DOHH2 (cell line): Measurements from ENCODE around the gene CDC42BPA.

Experiments used
- H3F3A ChIP-seq: fragments of 200-600 bp; sonication (generic), shearing (Covaris generic); 2 replicates; pipeline ENCODE4 v1.6.0; 2016; ENCODE audit warnings: antibody characterized with exemption, mild to moderate bottlenecking; ENCODE audit not compliant: control insufficient read depth, insufficient read depth
- H3K27ac ChIP-seq: fragments of 200-600 bp; sonication (generic); 2 replicates; pipeline ENCODE4 v1.5.1; 2014; ENCODE audit warnings: low read depth, mild to moderate bottlenecking, low read length, moderate library complexity
- H3K27me3 ChIP-seq: fragments of 200-600 bp; sonication (generic); 2 replicates; pipeline ENCODE4 v1.6.1; 2014; ENCODE audit warnings: mild to moderate bottlenecking, low read length, mixed read lengths; ENCODE audit not compliant: control insufficient read depth
- H3K36me3 ChIP-seq: fragments of 200-600 bp; sonication (generic); 2 replicates; pipeline ENCODE4 v1.6.1; 2014; ENCODE audit warnings: mild to moderate bottlenecking, low read length, moderate library complexity, mixed read lengths; ENCODE audit not compliant: control insufficient read depth
- H3K4me1 ChIP-seq: fragments of 200-600 bp; sonication (generic); 2 replicates; pipeline ENCODE4 v1.6.1; 2014; ENCODE audit warnings: mild to moderate bottlenecking, low read length, mixed read lengths; ENCODE audit not compliant: control insufficient read depth
- H3K4me2 ChIP-seq: fragments of 200-600 bp; sonication (generic); 2 replicates; pipeline ENCODE4 v1.6.0; 2014; ENCODE audit warnings: mild to moderate bottlenecking, low read length, moderate library complexity
- H3K4me3 ChIP-seq: fragments of 200-600 bp; sonication (generic); 2 replicates; pipeline ENCODE4 v1.5.1; 2014; ENCODE audit warnings: mild to moderate bottlenecking, low read length, mixed read lengths
- H3K79me2 ChIP-seq: fragments of 200-600 bp; sonication (generic); 2 replicates; pipeline ENCODE4 v1.6.1; 2014; ENCODE audit warnings: mild to moderate bottlenecking, low read length, mixed read lengths; ENCODE audit not compliant: control insufficient read depth
- H3K9me2 ChIP-seq: fragments of 200-600 bp; sonication (generic); replicated peaks from 2 replicates; pipeline ENCODE4 v1.6.1; 2014; ENCODE audit warnings: mild to moderate bottlenecking, low read length, mixed read lengths; ENCODE audit not compliant: control insufficient read depth
- H3K9me3 ChIP-seq: fragments of 200-600 bp; sonication (generic); 2 replicates; pipeline ENCODE4 v1.6.1; 2014; ENCODE audit warnings: antibody characterized with exemption, low read length, mixed read lengths; ENCODE audit not compliant: control insufficient read depth, insufficient read depth
- H4K20me1 ChIP-seq: fragments of 200-600 bp; sonication (generic); 2 replicates; pipeline ENCODE4 v1.6.0; 2014; ENCODE audit warnings: low read depth, mild to moderate bottlenecking, antibody characterized with exemption, low read length, moderate library complexity; ENCODE audit not compliant: control insufficient read depth, insufficient read depth
- CTCF ChIP-seq: fragments of 200-600 bp; sonication (generic); IDR thresholded peaks from one replicate; pipeline ENCODE4 v1.5.1; 2014; ENCODE audit warnings: antibody characterized with exemption, mild to moderate bottlenecking, low read depth, low read length; ENCODE audit not compliant: poor library complexity, severe bottlenecking
- EZH2phosphoT487 ChIP-seq: fragments of 200-600 bp; sonication (generic); IDR thresholded peaks from 2 replicates; pipeline ENCODE4 v1.6.1; 2017; ENCODE audit warnings: borderline replicate concordance, mild to moderate bottlenecking, antibody characterized with exemption, low read length, moderate library complexity, mixed read lengths

Gene CDC42BPA

DNA sequence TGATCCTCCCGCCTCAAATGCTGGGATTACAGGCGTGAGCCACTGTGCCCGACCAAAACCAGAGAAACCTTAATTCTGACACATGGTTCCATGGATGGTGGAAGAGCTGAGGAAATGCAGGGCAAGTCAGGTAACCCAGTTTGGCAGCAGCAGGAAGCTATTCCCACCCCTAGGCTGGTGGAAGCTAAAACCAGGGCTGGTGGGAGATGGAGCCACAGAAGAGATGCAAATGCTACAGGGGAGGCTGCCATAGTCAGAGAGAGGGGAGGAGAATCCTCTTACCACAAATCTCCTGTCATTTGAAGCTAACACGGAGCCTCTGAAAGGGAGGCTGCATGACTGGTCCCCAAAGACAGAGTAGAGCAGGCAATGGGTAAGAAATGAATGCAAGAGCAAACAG, 4.1 kb upstream of the CDC42BPA start:
- H3K9me2 ChIP-seq, result no peaks in the 10 kb centered on the region
- H3K27ac ChIP-seq, result no peak overlapping the region
- no peaks in the 10 kb centered on the region for H3F3A ChIP-seq
- H3K9me3 ChIP-seq, result no peaks in the 10 kb centered on the region
- no peaks in the 10 kb centered on the region for H4K20me1 ChIP-seq
- H3K79me2 ChIP-seq, result no peaks in the 10 kb centered on the region
- no peak overlapping the region for H3K4me3 ChIP-seq
- H3K27me3 ChIP-seq, result peaks cover 5% of the 10 kb centered on the region; the same call in 1 of the 2 replicates
- H3K4me1 ChIP-seq, result no peaks in the 10 kb centered on the region
- TF ChIP-seq CTCF (no peak), EZH2phosphoT487 (no peak)
- H3K4me2 ChIP-seq, result no peak overlapping the region
- no peaks in the 10 kb centered on the region for H3K36me3 ChIP-seq

DNA sequence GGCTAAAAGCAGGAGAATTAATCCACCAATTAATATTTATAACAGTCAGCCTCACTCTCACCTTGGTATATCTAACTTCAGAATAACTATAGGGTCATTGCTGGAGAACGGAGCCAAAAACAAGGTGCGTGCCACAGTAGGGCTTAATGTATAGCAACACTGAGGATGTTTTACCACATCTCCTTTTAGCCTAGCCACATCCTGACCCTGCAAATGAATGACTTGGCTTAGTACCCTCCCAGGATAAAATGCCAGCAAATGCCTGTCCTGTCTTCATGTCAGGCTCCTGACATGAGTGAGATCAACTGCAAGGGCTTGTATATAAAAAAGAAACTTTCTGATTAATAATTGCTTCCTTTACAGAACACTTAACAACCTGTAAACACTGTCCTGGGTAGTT, 2.7 kb upstream of the CDC42BPA start:
- H4K20me1 ChIP-seq, result no peaks in the 10 kb centered on the region
- no peak overlapping the region for H3K4me2 ChIP-seq
- no peaks in the 10 kb centered on the region for H3K9me2 ChIP-seq
- TF ChIP-seq EZH2phosphoT487 (no peak), CTCF (no peak)
- no peaks in the 10 kb centered on the region for H3F3A ChIP-seq
- H3K27me3 ChIP-seq, result peaks cover 5% of the 10 kb centered on the region; the same call in 1 of the 2 replicates
- H3K4me3 ChIP-seq, result no peak overlapping the region
- no peak overlapping the region for H3K27ac ChIP-seq
- no peaks in the 10 kb centered on the region for H3K9me3 ChIP-seq
- H3K79me2 ChIP-seq, result no peaks in the 10 kb centered on the region
- H3K4me1 ChIP-seq, result no peaks in the 10 kb centered on the region
- no peaks in the 10 kb centered on the region for H3K36me3 ChIP-seq

- H3K27ac ChIP-seq, result no peak overlapping the region
- H3F3A ChIP-seq, result no peaks in the 10 kb centered on the region
- H3K4me2 ChIP-seq, result no peak overlapping the region
- no peaks in the 10 kb centered on the region for H3K36me3 ChIP-seq
- TF ChIP-seq EZH2phosphoT487 (no peak), CTCF (no peak)
- no peaks in the 10 kb centered on the region for H4K20me1 ChIP-seq
- no peaks in the 10 kb centered on the region for H3K9me2 ChIP-seq
- no peak overlapping the region for H3K4me3 ChIP-seq
- peaks cover 5% of the 10 kb centered on the region; the same call in 1 of the 2 replicates for H3K27me3 ChIP-seq
- no peaks in the 10 kb centered on the region for H3K9me3 ChIP-seq
- H3K79me2 ChIP-seq, result no peaks in the 10 kb centered on the region
- H3K4me1 ChIP-seq, result no peaks in the 10 kb centered on the region
These were observed 2.2 kb upstream of the CDC42BPA start for GRCh38 chr1:227320476-227320875.
